SK-N-SH (cell line): ENCODE measurements around the gene TOR1AIP1. TPM values are rescaled to one million over a fixed set of nuclear protein-coding genes. Genes with fewer than 3 reads are reported as not detected.

Experiments
- CTCF ChIA-PET: fragments of 300-600, 350-600 bp; formaldehyde crosslinking; extraction: SDS; loops from one replicate; lab custom pipeline; 2021; lab: Yijun Ruan, JAX
- POLR2A ChIA-PET: fragments of 350-600 bp; sonication (Branson Sonifier 250); formaldehyde crosslinking; extraction: SDS; loops from one replicate; lab custom pipeline; 2020; ENCODE audit warnings: antibody characterized with exemption, inconsistent platforms; lab: Yijun Ruan, JAX
- DNase-seq: peaks from one replicate; pipeline ENCODE4 v3.0.0; 2012
- H2AFZ ChIP-seq: fragments of 200-600 bp; sonication (generic); 2 replicates; pipeline ENCODE4 v1.8.1; 2016; ENCODE audit warnings: antibody characterized with exemption, mild to moderate bottlenecking, low read depth
- H3F3A ChIP-seq: fragments of 200-600 bp; sonication (generic); replicated peaks from 2 replicates; pipeline ENCODE3; 2016; ENCODE audit warnings: antibody characterized with exemption, mild to moderate bottlenecking; ENCODE audit not compliant: insufficient read depth
- H3K27ac ChIP-seq, 2 experiments: fragments of 200-500 bp in 1 of 2; fragments of 200-600 bp in 1 of 2; sonication (Bioruptor generic) in 1 of 2; sonication (generic), shearing (Covaris generic) in 1 of 2; 2 replicates each; pipeline versions ENCODE4 v1.5.1 to v1.6.1; 2014 to 2016; ENCODE audit warnings: low read depth in 2 of 2, inconsistent platforms in 1 of 2, low read length in 1 of 2, mild to moderate bottlenecking in 1 of 2, mixed read lengths in 1 of 2
- H3K27me3 ChIP-seq: fragments of 200-600 bp; sonication (generic), shearing (Covaris generic); 2 replicates; pipeline ENCODE4 v1.6.1; 2016; ENCODE audit warnings: mixed run types; ENCODE audit not compliant: insufficient read depth
- H3K36me3 ChIP-seq, 2 experiments: fragments of 200-500 bp in 1 of 2; fragments of 200-600 bp in 1 of 2; sonication (Bioruptor generic) in 1 of 2; sonication (generic) in 1 of 2; replicated peaks in 1 of 2; 2 replicates each; pipeline versions ENCODE3 to v1.5.1; 2014 to 2016; ENCODE audit warnings: low read length in 1 of 2, mild to moderate bottlenecking in 1 of 2; ENCODE audit not compliant: insufficient read depth in 2 of 2, control insufficient read depth in 1 of 2
- H3K4me1 ChIP-seq, 2 experiments: fragments of 200-500 bp in 1 of 2; fragments of 200-600 bp in 1 of 2; sonication (Bioruptor generic) in 1 of 2; sonication (generic), shearing (Covaris generic) in 1 of 2; 2 replicates each; pipeline versions ENCODE4 v1.5.1 to v1.6.1; 2014 to 2016; ENCODE audit warnings: low read depth in 1 of 2, low read length in 1 of 2, mixed run types in 1 of 2; ENCODE audit not compliant: insufficient read depth in 2 of 2, control insufficient read depth in 1 of 2
- H3K4me2 ChIP-seq: fragments of 200-600 bp; sonication (generic), shearing (Covaris generic); 2 replicates; pipeline ENCODE4 v1.6.1; 2017; ENCODE audit warnings: mixed run types
- H3K4me3 ChIP-seq, 2 experiments: fragments of 200-500 bp in 1 of 2; fragments of 200-600 bp in 1 of 2; sonication (Bioruptor generic) in 1 of 2; sonication (generic), shearing (Covaris generic) in 1 of 2; 2 replicates each; pipeline versions ENCODE4 v1.5.1 to v1.8.1; 2014 to 2016; ENCODE audit warnings: low read depth in 2 of 2, inconsistent platforms in 1 of 2, low read length in 1 of 2, mild to moderate bottlenecking in 1 of 2, mixed read lengths in 1 of 2, moderate library complexity in 1 of 2
- H3K79me2 ChIP-seq: fragments of 200-600 bp; sonication (generic); 2 replicates; pipeline ENCODE4 v1.8.1; 2017; ENCODE audit warnings: mild to moderate bottlenecking; ENCODE audit not compliant: insufficient read depth
- H3K9ac ChIP-seq: fragments of 200-600 bp; sonication (generic); 2 replicates; pipeline ENCODE4 v1.6.1; 2017; ENCODE audit warnings: mixed run types
- H3K9me2 ChIP-seq: fragments of 200-600 bp; sonication (generic); 2 replicates; pipeline ENCODE4 v1.6.1; 2017; ENCODE audit warnings: mixed run types
- H3K9me3 ChIP-seq: fragments of 200-600 bp; sonication (generic); 2 replicates; pipeline ENCODE4 v1.6.1; 2017; ENCODE audit warnings: mixed run types, mild to moderate bottlenecking, moderate library complexity
- H4K20me1 ChIP-seq: fragments of 200-600 bp; sonication (generic); 2 replicates; pipeline ENCODE4 v1.6.1; 2017; ENCODE audit warnings: mild to moderate bottlenecking, mixed run types; ENCODE audit not compliant: insufficient read depth
- ELF1 ChIP-seq: IDR thresholded peaks from 2 replicates; pipeline ENCODE4 v1.4.0; 2012
- FOXJ3 ChIP-seq: sonication (generic); formaldehyde crosslinking; IDR thresholded peaks from 2 replicates; pipeline ENCODE4 v1.5.1; 2020; ENCODE audit warnings: mild to moderate bottlenecking, missing genetic modification reagents
- MXI1 ChIP-seq: IDR thresholded peaks from 2 replicates; pipeline ENCODE4 v1.6.1; 2012; ENCODE audit warnings: mild to moderate bottlenecking, low read depth, low read length, improper control_type of control experiment
- NFIC ChIP-seq: IDR thresholded peaks from 2 replicates; pipeline ENCODE4 v1.4.0; 2012; ENCODE audit warnings: borderline replicate concordance
- SMC3 ChIP-seq: IDR thresholded peaks from 2 replicates; pipeline ENCODE4 v1.6.1; 2012; ENCODE audit warnings: low read depth, low read length, improper control_type of control experiment
- YY1 ChIP-seq: IDR thresholded peaks from 2 replicates; pipeline ENCODE4 v1.4.0; 2012; ENCODE audit warnings: low read depth, mild to moderate bottlenecking
- WGBS: methylation state at CpG from one replicate; pipeline ENCODE4 v1.1.6; 2017; ENCODE audit warnings: low lambda C conversion rate; 5-methylcytosine and 5-hydroxymethylcytosine counted together
- polyA plus RNA-seq, 3 experiments: library from polyadenylated mRNA; depleted of rRNA; stranded (reverse); fragments of >200 nt; gene quantifications; 2 replicates each; pipeline ENCODE4 v1.2.3, GENCODE V29; 2012
- TF ChIP-seq, protein P1 (sequence below): IDR thresholded peaks from 2 replicates; pipeline ENCODE4 v1.4.0; 2012; ENCODE audit warnings: low read depth, borderline replicate concordance
- TF ChIP-seq, protein P2 (sequence below): fragments of 150-350 bp; IDR thresholded peaks from 2 replicates; pipeline ENCODE4 v1.6.1; 2016; ENCODE audit warnings: mild to moderate bottlenecking, low read depth, low read length
- TF ChIP-seq, protein P3 (sequence below): fragments of 150-350 bp; IDR thresholded peaks from 2 replicates; pipeline ENCODE4 v1.6.1; 2017; ENCODE audit warnings: antibody characterized with exemption, low read length, low read depth, borderline replicate concordance

The TOR1AIP1 gene
- polyA plus RNA-seq, 1 of the 3 experiments (the other 2 are of a cell fraction), result 11.8 TPM

DNA sequence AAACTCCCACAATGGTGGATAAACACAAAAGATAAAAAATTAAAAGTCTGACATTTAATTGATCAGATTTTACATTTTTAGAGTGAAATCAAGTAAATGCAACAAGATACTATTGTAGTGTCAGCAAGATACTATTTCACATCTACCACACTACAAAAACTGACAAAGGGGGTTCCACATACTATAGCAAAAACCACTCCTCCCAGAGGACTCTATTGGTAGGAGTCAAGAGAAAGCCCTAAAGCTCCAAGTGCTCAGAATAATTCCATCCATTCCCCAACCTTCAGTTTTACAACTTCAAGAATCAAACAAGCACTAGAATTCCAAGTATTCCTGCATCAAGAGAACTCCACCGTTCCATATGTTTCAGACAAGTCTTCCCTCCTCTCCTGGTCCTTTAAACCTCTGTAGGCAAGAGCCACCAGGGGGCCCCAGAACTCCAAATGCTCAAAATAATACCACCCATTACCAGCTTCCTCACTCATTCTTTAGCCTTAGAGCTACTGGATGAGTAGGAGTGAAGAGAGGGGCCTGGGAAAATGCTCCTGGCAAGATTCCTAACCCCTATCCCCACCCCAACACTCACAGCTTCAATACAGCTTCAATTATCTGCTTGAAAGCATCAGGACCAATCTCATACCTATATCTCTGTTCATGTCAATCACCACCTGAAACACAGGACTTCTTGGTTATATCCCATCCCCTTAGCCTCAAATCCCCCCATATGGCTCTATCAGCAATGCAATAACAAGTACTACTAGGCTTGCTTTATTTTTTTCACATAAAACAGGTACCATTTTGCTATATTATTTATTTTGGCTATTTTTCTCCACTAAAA, 14.4 kb upstream of the TOR1AIP1 start (continued):
- no peak for TF ChIP-seq MXI1
- peak; percentile 52 for TF ChIP-seq SMC3
- TF ChIP-seq, protein P1, sequence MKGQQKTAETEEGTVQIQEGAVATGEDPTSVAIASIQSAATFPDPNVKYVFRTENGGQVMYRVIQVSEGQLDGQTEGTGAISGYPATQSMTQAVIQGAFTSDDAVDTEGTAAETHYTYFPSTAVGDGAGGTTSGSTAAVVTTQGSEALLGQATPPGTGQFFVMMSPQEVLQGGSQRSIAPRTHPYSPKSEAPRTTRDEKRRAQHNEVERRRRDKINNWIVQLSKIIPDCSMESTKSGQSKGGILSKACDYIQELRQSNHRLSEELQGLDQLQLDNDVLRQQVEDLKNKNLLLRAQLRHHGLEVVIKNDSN, result no peak
- TF ChIP-seq, protein P2, sequence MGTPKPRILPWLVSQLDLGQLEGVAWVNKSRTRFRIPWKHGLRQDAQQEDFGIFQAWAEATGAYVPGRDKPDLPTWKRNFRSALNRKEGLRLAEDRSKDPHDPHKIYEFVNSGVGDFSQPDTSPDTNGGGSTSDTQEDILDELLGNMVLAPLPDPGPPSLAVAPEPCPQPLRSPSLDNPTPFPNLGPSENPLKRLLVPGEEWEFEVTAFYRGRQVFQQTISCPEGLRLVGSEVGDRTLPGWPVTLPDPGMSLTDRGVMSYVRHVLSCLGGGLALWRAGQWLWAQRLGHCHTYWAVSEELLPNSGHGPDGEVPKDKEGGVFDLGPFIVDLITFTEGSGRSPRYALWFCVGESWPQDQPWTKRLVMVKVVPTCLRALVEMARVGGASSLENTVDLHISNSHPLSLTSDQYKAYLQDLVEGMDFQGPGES, result no peak
- TF ChIP-seq YY1, result no peak
- TF ChIP-seq, protein P3, sequence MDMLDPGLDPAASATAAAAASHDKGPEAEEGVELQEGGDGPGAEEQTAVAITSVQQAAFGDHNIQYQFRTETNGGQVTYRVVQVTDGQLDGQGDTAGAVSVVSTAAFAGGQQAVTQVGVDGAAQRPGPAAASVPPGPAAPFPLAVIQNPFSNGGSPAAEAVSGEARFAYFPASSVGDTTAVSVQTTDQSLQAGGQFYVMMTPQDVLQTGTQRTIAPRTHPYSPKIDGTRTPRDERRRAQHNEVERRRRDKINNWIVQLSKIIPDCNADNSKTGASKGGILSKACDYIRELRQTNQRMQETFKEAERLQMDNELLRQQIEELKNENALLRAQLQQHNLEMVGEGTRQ, result no peak

DNA sequence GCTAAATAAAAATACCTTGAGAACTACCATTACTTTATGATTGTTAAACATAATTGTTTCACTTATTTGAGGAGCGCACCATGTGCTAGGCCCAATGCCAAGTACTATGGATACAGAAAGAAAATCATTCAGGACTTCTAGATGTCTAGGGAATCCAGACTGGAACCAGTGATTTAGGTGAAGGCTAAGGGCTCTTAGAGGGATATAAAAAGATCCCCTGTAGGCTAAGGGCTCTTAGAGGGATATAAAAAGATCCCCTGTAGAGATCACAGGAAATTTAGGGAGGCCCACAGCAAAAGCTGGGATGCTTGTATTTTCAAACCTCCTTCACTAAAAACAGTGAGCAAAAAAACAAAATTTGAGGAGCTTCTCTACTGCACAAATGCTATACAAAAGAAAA, 11.2 kb upstream of the TOR1AIP1 start:
- Histone ChIP-seq H3F3A (peaks cover 5% of the 10 kb centered on the region), H4K20me1 (peaks cover 94% of the 10 kb centered on the region), H3K4me1 (peaks cover 0 to 5% of the 10 kb centered on the region in 2 experiments; a peak in 3 of 4 replicates), H3K79me2 (peaks cover 100% of the 10 kb centered on the region), H3K36me3 (peaks cover 73 to 83% of the 10 kb centered on the region in 2 experiments), H3K9me3 (no peaks in the 10 kb centered on the region), H3K9ac (no peak overlapping the region), H3K4me2 (no peak overlapping the region), H3K9me2 (no peaks in the 10 kb centered on the region), H2AFZ (no peak overlapping the region), H3K27ac (no peak overlapping the region), H3K27me3 (no peaks in the 10 kb centered on the region), H3K4me3 (no peak overlapping the region)
- no peak for DNase-seq
- TF ChIP-seq ELF1 (no peak), NFIC (no peak), FOXJ3 (CRISPR knock-in tag) (no peak)
- TF ChIP-seq, protein P1, result no peak
- ChIA-PET CTCF (interaction anchor here (1.4 kb wide), 1 partner anchor 317 kb away, joined by 4 read pairs; no protein-coding TSS in a partner anchor), POLR2A (no interaction called here)
- 100% methylated on average over 1 of the region's 1 CpG for WGBS
